ENCODE data around the gene ITSN2. TPM values are rescaled to one million over a fixed set of nuclear protein-coding genes. Genes with fewer than 3 reads are reported as not detected.

The ITSN2 gene
- polyA plus RNA-seq, 1 donor (not counting 4 experiments of a cell fraction or from before 2014, with no cell fraction given), result 19.7 TPM

DNA sequence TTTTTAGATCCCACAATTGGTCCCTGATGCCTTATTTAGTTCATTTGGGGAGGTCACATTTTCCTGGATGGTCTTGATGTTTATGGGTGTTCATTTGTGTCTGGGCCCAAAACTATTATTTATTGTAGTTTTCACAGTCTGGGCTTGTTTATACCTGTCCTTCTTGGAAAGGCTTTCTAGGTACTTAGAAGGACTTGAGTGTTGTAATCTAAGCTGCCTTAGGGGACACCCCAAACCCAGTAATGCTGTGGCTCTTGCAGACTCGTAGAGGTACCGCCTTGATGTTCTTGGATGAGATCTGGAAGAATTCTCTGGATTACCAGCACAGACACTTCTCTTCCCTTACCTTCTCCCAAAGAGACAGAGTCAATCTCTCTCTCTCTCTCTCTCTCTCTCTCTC is 25.0 kb upstream of the ITSN2 start:
- DNase-seq (ENCODE audit: low read depth, low spot score) (no peak), FAIRE-seq (no peak)
- H3K27me3 ChIP-seq (ENCODE audit: control insufficient read depth, extremely low read depth, insufficient read depth, low read length), result no peaks in the 10 kb centered on the region
- no peaks in the 10 kb centered on the region for H3K79me2 ChIP-seq (ENCODE audit: control insufficient read depth, insufficient read depth, low read length)
- TF ChIP-seq EZH2 (IDR thresholded peaks at IDR 0.05; ENCODE audit: low read length), result no peak
- TF ChIP-seq, protein P1, sequence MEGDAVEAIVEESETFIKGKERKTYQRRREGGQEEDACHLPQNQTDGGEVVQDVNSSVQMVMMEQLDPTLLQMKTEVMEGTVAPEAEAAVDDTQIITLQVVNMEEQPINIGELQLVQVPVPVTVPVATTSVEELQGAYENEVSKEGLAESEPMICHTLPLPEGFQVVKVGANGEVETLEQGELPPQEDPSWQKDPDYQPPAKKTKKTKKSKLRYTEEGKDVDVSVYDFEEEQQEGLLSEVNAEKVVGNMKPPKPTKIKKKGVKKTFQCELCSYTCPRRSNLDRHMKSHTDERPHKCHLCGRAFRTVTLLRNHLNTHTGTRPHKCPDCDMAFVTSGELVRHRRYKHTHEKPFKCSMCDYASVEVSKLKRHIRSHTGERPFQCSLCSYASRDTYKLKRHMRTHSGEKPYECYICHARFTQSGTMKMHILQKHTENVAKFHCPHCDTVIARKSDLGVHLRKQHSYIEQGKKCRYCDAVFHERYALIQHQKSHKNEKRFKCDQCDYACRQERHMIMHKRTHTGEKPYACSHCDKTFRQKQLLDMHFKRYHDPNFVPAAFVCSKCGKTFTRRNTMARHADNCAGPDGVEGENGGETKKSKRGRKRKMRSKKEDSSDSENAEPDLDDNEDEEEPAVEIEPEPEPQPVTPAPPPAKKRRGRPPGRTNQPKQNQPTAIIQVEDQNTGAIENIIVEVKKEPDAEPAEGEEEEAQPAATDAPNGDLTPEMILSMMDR (optimal IDR thresholded peaks at IDR 0.05 in 1 of 3, IDR thresholded peaks at IDR 0.05 in 1 of 3, conservative IDR thresholded peaks at IDR 0.05 in 1 of 3; ENCODE audit: extremely low read depth in 1 of 3, insufficient read depth in 2 of 3, low read length in 3 of 3), result no peak
- H3K9me3 ChIP-seq (ENCODE audit: control insufficient read depth, low read depth, low read length), result no peaks in the 10 kb centered on the region
- H3K27ac ChIP-seq (ENCODE audit: control insufficient read depth, insufficient read depth, low read length), result no peak overlapping the region
- H3K4me2 ChIP-seq (ENCODE audit: control insufficient read depth, extremely low read depth, insufficient read depth, low read depth, low read length), result no peak overlapping the region
- no peak overlapping the region for H3K9ac ChIP-seq (ENCODE audit: control insufficient read depth, extremely low read depth, insufficient read depth, low read length)
- dilution Hi-C loops (cut with MboI; ENCODE audit: extremely low pct_ligation_motif_present, low sequenced_read_pairs), result no loop called here
- H3K4me3 ChIP-seq (ENCODE audit: control insufficient read depth in 2 of 3, extremely low read depth in 1 of 3, insufficient read depth in 2 of 3, low read depth in 1 of 3, low read length in 3 of 3), result no peak overlapping the region
- H2AFZ ChIP-seq (ENCODE audit: control insufficient read depth, low read length), result no peak overlapping the region
- no peaks in the 10 kb centered on the region for H4K20me1 ChIP-seq (ENCODE audit: control insufficient read depth, extremely low read depth, insufficient read depth, low read length)
- no peaks in the 10 kb centered on the region for H3K36me3 ChIP-seq (ENCODE audit: control insufficient read depth in 2 of 2, extremely low read depth in 1 of 2, insufficient read depth in 2 of 2, low read length in 2 of 2)
- H3K9me1 ChIP-seq (ENCODE audit: control insufficient read depth, extremely low read depth, insufficient read depth, low read length), result no peaks in the 10 kb centered on the region
- H3K4me1 ChIP-seq (ENCODE audit: control insufficient read depth, extremely low read depth, insufficient read depth, low read length), result peaks cover 3% of the 10 kb centered on the region

DNA sequence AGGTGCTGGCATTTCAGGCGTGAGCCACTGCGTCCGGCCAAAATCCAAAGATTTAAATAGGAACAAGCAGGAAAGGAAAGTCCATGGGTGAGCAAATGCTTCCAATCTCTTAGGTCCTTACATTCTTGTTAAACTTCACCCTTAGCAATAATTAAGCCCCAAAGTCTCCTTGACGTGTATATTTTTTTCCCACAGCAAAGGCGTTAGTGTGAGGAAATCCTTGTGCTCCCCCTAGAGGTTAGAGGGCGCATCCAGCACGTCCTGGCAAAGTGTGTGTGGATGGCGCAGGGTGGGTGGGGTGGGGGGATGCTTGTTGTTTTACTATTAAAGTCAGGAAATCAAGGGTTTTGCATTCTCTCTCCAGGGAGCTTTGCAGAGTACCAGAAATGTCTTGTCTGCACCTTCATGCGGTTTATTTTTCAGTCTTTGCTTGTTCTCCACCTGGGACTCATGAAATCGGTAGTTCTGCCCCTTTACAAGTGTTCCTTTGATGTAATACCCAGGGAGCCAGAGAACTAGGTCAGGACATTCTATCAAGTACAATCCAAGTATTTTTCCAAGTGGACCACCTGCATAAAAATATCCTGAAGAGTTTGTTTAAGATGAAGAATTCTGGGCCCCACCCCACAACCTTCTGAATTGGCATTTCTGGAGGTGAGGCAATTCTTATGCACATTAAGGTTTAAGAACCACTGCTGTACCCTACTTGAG is 22.2 kb upstream of the ITSN2 start:
- dilution Hi-C loops (cut with MboI; ENCODE audit: extremely low pct_ligation_motif_present, low sequenced_read_pairs), result no loop called here
- no peak overlapping the region for H3K4me2 ChIP-seq (ENCODE audit: control insufficient read depth, extremely low read depth, insufficient read depth, low read depth, low read length)
- peak; percentile 56 for FAIRE-seq

More for the DNA sequence above, 22.2 kb upstream of the ITSN2 start:
- no peak for TF ChIP-seq EZH2 (IDR thresholded peaks at IDR 0.05; ENCODE audit: low read length)
- TF ChIP-seq, protein P1 (optimal IDR thresholded peaks at IDR 0.05 in 1 of 3, IDR thresholded peaks at IDR 0.05 in 1 of 3, conservative IDR thresholded peaks at IDR 0.05 in 1 of 3; ENCODE audit: extremely low read depth in 1 of 3, insufficient read depth in 2 of 3, low read length in 3 of 3), result peak; percentile 61 to 86 (median 66)
- Histone ChIP-seq H3K27ac (ENCODE audit: control insufficient read depth, insufficient read depth, low read length) (no peak overlapping the region), H3K4me1 (ENCODE audit: control insufficient read depth, extremely low read depth, insufficient read depth, low read length) (peaks cover 3% of the 10 kb centered on the region), H3K4me3 (ENCODE audit: control insufficient read depth in 2 of 3, extremely low read depth in 1 of 3, insufficient read depth in 2 of 3, low read depth in 1 of 3, low read length in 3 of 3) (no peak overlapping the region), H3K9me1 (ENCODE audit: control insufficient read depth, extremely low read depth, insufficient read depth, low read length) (no peaks in the 10 kb centered on the region), H3K36me3 (ENCODE audit: control insufficient read depth in 2 of 2, extremely low read depth in 1 of 2, insufficient read depth in 2 of 2, low read length in 2 of 2) (no peaks in the 10 kb centered on the region), H2AFZ (ENCODE audit: control insufficient read depth, low read length) (no peak overlapping the region), H3K79me2 (ENCODE audit: control insufficient read depth, insufficient read depth, low read length) (no peaks in the 10 kb centered on the region), H3K9me3 (ENCODE audit: control insufficient read depth, low read depth, low read length) (no peaks in the 10 kb centered on the region), H3K27me3 (ENCODE audit: control insufficient read depth, extremely low read depth, insufficient read depth, low read length) (no peaks in the 10 kb centered on the region), H4K20me1 (ENCODE audit: control insufficient read depth, extremely low read depth, insufficient read depth, low read length) (no peaks in the 10 kb centered on the region), H3K9ac (ENCODE audit: control insufficient read depth, extremely low read depth, insufficient read depth, low read length) (no peak overlapping the region)
- no peak for DNase-seq (ENCODE audit: low read depth, low spot score)

Measured in keratinocyte (primary cell).